NCI-H226 (cell line): ENCODE results near the gene RNF150.

Experiments used
- DNase-seq: peaks from one replicate; pipeline ENCODE4 v3.0.0-alpha.2; 2015

Gene RNF150

DNA sequence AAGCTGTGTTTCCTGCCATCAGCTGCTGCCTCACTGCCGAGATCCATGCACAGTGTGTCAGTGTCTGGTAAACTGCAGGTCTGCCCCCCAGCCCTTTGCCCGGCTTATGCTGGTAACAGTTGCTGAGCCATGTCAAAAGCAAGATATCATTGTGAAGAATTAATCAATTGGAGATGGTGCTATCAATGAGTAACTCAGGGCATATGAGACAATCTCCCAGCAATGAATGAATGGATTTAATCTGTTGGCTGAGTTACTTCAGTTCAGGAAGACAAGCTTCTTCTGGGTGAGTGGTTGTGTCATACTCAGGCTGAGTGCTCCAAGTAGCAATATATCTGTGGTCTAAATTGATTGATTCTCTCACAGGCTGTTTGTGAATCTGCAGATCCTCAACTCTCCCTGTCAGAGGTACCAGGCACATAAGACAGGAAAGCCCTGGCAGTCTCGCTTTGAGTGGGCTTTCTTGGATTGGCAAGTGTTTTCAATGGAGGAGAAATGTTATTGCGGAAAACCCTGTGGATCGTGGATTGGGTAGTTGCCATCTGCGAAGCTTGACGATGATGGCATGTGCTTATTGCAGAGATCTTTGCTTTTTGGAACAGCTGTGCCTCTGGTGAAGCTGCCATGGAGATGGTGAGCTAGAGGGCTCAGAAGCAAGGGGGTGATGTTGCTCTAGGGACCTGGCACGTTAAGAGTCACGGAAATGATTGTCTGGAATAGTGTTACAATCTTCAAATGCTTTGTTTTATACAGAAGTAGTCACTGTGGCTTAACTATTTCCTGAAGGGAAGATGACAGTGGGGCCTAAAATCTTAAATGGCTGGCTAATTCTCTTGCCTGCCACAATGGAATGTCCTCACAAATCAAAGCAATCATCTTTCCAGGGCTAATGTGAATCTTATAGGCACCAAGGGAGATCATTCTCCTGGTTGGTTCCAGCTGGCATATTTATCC, 229.5 kb downstream of the RNF150 start:
- DNase-seq: no peak

DNA sequence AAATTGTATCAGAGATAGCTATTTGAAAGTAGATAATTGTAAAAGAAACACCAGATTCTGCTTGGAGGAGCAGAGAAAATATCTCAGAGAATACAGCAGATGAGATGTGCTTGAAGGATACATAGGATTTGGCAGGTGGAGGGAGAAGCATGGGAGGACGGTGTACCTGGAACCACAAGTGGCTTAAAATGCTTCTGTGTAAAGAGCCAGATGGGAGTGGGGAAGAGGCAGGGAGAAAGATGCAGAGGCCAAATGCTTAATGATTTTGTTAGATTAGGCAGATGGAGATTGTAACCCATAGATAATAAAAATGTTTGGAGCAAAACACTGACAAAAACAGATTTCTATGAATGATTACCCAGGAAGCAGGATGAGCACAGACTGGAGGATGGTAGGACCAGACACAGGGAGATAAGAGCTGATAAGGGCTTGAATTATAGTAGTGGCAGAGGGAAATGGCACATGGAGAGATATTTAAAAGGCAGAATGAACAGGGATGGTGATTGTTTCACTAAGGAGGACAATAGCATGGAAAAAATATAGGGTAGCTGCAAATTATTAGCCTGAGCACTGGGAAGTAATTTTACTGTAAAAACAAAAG, 231.4 kb downstream of the RNF150 start:
- no peak for DNase-seq

DNA sequence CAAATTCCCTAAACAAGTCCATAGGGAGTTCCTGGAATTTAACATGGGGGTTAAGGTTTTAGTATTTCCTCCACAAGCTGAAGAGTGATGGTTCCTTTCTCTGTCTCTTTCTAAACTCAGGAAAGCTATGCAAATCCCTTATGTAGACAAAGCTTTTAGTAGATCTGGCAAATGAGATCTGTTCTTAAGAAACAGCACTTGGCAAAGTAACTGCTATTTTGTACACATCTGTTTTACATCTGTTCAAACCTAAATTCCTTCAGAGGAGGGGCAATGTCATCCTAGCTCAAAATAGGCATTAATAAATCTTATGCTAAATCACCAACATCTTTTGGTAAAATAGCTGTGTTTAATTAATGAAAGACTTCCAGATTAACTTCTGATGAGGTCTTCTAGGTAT, 239.3 kb downstream of the RNF150 start:
- no peak for DNase-seq

DNA sequence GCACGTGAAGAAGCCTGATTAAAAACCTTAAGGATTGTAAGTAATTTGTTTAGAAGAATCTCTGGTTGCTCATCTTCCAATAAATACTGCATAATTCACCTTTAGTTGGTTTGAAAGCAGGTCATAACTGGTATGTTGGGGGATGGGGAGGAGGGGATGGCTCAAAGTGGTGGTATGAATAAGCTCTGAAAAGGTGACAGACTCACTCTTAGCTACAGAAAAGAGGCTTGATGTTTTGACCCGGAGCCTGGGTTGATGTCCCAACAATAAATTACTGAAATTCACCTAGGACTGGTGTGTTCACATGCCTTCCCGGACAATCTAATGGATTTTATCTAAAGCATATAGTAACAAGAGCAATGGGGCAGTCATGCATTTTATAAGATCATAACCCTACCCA, 245.2 kb downstream of the RNF150 start:
- no peak for DNase-seq

DNA sequence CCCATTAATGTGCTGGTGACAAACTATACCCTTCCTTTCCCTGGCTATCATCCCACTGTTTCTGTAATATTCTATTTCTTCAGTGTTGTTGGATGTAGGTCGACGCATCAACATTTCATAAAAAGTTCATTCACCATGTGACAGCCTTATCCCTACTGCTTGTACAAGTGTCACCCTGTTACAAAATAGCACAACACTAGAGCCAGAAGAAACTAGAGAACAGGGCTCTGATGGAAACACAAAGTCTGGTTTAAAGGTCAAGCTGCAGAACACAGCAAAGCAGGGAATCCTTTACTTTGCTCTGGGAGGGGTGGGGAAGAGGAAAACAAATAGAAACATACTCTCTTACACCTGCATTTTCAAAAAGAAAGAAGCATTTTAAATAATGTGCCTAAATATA, 245.8 kb downstream of the RNF150 start:
- no peak for DNase-seq

DNA sequence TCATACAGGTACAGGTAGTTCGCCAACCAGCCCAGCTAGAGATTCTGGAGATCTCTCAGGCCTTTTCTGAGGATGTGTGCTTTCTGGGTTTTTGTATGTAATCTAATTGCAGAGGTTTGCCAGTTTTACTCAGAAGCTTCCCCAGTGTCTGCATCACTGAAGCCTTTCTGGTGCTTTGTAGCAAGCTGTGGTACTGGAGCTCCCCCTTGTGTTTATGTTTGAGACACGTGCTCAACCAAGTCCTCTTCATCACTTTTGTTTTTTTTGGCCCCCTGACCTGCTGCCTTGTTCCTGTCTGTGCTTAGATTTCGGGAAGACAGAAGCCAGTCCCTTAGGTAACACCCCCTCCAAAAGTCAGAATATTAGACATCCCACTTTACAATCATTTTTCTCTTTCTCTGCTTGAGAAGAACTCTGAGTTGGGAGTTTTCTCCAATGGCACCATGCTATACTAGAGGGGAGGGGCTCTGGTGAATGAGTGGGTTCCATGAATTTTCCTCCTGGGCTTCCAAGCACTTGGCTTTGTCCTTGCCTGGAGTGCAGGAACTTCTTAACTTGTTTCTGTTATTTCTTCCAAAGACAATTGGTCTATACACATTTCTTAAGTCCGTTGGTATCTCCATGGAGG, 248.7 kb downstream of the RNF150 start:
- DNase-seq: peak; percentile 3

DNA sequence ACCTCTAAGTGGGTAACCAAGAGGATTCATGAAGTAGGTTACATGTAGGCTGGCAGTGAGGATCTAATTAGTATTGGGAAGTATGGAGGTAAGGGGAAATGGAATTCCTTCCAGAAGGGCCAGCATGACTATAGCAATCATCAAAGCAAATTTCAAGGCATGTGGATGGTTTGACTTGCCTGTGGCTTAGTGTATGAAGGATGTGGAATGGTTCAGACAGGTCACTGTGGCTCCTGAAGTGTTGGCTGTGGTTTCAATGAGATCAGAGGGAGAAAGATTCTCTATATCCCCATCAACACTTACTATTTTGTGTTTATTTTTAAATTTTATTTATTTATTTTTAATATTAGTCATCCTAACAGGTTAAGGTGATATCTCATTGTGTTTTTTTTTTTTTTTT, 255.5 kb downstream of the RNF150 start:
- peak; percentile 10 for DNase-seq

DNA sequence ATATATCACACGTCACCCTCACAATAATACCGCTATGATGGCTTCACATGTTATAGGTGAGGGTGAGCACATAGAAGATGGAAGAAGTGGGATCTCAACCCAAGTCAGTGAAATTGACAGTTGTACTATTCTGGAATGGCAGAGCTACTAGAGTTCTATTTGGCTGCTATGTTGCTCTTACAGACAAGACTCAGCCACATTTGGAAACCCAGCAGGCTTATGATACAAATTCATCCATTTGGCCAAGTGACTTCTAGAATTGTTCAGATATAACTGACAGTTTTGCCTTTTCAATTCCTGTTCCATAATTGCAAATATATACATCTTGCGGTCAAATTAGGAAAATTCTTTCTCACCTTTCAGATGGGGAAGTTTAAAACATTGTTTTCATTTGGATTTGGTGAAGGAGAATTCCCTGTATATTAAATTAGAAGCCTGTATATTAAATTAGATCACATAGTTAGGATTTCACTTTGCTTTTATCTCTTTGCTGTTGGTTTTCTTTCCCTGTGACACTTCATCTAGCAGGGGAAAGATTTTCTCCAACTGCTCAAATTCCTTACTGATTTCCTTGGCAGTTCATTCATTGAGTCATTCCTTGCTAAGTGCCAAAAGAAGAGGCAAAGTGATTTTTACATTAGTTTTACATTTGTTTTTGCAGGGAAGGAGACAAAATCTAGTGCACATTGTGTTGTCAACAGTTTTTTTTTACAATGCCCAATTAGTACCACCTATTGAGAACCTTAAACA, 256.5 kb downstream of the RNF150 start:
- peak; percentile 32 for DNase-seq

DNA sequence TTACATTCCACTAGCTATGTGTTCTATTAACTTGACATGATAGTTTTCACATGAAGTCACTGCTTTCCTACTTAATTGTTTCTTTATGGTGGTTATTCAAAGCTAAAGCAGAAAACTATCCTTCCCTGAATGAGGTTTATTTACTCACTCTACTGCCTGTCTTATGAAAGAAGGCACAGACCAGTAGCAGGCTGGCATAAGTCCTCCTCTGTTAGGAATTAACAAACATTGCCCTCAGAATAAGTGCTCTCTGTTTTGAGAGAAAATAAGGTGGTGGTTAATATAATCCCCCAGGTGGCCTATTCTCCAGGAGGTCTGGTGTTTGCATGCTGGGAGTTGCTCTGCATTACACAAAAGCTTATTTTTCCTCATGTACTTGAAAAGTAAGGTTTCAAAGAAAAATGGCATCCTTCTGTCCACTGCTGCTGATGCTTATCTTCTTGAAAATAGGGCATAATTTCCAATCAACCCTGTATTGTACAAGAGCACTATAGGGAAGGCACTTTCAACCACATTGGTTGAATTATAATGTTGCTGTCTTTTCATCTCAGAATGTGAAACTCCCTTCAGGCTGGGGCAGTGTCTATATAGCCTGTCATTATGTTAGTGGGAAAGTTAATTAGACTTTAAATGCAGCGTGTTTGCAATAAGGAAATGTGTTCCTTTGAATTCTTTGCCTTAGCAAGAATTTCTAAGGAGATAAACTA, 257.4 kb downstream of the RNF150 start:
- no peak for DNase-seq

DNA sequence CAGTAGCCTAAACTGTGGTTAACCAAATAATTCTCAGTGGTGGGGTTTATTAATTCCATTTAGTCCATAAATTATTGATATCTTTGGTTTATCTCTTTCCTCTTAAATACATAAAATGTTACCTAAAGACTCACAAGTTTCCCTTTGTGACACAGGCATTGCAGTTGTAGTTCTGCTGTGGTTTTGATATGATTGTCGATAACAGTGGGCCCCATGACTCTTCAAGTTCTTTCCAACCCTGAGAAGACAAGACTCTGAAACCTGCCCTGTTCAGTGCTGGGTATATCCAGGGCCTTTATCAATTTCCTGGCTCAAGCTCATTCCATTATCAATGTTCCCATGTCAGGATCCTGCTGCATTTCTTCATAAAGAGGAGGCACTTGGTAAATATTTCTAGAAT, 259.2 kb downstream of the RNF150 start:
- DNase-seq: no peak

DNA sequence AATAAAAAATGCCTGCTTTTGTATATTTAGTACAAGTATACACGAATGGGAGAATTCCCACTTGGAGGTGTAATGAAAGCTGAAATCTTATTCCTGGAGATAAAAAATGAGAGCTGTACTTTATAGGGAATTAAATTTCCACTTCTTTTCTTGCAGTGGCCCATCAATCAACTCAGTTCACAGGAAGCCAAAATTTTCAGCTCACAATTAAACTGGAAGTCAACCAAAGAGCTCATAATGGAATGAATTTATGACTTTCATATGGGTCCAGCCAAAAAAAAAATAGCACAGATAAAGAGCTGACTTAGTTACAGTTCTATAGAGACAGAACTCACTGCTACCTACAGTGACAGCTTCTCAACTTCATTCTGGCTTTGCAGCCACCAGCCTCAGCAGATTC, 261.9 kb downstream of the RNF150 start:
- DNase-seq: no peak

DNA sequence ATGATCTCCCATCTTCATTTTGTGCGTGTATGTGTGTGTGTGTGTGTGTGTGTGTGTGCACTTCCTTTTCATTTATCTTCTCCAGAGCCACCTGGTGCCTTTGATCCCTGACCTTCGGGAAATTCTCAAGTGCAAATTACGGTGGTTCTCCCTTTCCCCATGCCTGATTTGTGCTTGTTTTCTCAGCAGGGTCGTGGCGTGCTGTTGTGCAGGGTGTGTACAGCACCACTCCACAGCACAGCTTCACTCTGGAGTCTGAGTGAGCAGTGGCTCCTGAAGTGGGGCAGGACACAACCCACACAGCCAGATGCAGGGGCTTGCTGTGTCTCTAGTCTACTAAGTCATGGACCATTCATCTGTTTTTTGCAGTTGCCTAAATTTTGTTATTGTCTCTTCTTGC, 262.8 kb downstream of the RNF150 start:
- no peak for DNase-seq

DNA sequence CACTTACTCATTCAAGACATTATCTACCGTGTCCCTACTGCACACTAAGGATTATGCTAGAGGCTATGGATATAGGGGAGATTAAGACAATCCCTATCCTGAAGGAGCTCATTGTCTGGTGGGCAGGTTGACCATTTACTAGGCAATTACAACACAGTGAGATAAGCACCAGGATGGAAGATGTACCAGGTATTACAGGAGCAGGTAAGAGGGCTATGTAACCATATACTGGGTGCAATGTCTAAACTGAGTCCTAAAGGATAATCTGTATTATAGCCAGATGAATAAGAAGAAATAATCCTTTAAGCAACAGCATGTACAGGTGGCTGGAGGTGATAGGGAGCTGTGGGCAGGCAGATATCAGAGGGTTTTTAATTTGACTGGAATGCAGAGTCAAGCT, 263.8 kb downstream of the RNF150 start:
- no peak for DNase-seq

DNA sequence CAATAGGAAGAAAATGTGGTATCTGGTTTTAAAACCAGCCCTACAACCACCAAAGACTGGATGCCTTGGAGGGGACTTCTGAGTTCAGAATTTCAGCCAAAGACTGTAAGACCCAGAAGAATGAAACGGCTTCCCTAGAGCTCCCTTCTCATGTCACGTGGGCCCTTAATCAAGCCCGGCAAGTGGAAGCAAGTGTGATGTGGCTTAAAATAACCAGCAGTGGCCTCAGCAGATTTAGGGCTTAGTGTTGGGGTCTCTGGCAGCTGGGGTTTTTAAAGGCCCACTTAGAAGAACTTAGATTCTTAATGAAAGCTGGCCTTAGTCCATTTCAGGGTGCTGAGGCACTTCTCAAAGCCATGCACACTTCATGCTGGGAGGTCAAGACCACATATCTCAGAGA, 265.9 kb downstream of the RNF150 start:
- DNase-seq: no peak

DNA sequence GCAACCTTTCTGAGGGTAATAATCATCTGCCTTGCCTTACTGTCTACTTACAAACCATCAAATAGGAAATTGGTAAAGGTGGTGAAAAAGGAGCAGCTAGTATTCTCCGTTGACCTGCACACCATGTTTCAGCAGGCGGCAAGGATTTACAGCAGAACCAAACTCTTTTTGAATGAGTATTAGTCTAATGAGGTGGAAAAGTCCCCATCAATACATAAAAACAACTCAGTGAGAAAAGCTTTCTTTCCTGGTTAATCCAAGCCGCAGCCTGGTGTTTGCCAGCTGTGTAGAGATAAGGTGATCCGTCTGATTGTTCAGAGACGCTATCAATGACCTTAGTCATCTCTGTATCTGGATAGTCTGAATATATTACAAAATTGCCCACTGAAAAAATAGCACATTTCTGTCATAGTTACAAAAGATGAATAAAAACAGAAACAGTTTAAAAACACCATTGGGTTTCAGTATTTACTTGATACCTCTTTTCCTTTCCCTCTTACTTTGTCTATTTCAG, 266.7 kb downstream of the RNF150 start:
- DNase-seq: no peak

DNA sequence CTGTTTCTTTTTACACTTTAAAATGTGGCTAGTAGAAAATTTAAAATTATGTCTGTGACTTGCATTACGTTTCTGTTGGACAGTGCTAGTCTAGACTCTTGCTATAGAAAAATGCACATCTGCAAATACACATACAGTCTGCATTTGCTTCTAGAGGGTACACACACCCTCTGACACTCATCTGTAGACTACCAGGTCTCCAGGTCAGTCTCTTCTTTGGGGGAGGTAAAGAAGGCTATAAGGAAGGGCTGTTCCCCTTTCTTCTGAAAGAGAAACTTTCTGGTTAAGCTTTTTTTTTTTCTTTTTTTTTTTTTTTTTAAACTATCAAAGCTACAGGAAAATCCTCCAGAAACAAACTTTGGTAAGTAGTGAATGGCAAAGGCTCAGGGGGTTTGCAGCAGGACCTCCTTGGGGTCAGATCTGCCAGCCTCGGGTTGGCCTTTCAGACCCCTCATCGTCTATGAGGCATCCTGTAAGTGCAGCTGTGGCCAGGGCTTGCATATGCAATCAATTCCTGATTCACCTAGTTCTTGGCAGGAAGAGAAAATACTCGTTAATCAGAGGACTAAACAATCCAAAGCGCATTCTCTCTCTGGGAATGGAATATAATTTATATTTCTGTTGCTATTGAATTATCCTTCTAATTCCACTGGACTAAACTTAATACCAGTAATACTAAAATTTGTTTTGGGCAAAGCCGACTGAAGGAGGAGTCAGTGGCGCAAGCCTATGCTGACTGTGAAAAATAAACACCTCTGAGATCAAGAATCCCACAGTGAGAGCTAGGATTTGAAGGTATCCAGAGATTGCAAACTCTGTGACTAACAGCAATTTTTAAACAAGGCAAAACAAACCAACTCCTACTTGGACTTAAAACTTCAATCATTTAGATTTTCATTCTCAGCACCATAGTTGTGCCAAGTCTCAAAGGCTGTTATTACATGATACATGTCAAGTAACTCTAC, 267.7 kb downstream of the RNF150 start:
- no peak for DNase-seq

DNA sequence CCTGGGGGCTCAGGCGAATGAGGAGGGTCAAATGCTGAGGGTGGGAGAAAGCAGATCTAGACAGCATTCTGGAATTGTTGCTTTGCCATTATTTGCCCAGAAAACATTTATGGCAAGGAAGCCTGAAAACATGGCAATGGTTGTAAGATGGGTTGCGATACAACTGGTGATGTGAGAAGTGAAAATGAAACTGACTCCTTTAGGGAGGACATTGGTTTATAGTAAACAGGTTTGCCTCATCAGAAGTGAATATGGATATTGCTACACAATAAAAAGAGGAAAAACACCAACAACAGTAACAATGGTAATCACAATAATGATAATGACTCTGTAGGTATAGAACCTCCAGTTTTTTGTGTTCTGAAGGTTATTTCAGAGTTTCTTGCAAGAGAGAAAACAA, 270.1 kb downstream of the RNF150 start:
- DNase-seq: no peak

DNA sequence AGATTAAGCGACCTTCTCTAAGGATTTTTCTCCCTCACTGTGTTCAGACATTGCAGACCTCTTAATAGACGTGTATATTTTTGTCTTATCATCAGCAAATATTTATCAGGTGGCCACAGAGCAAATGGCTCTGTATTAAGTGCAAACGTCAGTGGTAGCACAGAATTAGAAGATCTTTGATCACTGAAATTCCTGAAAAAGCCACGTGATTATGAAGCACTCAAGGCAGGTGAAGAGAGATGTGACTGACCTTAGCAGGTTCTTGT, 271.2 kb downstream of the RNF150 start:
- no peak for DNase-seq

DNA sequence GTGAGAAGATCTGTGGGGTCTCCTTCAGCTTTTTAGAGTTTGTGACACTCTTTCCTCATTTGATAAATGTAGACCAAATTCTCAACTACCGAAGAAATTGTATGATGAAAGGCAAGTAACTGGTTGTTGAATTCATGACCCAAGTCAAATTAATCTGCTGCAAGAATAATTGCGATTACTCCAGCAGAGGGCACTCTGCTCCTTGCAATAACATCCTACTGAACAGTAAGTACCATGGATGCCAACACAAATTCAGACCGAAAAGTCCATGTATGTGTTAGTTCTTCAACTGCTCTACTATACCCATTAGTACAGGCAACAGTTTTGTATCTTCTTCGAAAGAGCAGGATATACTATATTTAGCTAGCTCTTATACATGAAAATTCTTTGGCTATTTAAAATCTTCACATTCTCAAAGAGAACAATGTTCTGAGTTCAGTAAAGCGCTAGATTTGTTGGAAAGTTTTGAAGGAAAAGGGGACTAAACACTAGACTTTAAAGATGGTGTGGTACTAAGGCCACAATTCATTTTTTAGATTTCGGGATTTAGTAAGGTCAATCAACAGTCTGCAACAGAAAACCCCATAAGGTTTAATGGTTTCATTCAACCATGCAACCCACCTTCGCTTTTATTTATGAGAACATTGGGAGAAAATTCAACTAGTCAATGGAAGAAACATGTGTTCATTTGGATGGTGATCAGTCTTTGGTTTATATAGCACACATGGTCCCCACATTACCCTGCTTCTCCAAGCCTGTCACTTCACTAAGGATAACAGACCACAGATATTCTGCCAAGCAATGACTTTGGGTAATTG, 271.7 kb downstream of the RNF150 start:
- no peak for DNase-seq

DNA sequence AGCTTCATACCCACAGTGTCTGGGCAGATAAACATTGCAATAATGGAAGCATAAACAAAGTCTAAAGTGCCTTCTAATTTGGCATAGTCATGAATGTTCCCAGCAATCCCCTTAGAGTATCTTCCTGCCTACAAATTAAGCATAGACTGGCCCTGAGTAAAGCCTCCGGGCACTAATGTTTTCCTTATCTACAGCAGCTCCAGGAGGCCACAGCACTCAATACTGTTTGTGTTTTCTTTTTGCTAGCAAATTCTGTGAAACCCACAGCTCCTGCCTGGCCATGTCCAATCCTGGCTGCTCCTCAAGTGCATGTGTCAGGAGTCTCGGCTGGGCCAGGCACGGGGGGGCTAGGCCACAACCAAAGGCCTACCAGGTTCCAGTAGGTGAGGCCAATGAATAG, 274.4 kb downstream of the RNF150 start:
- DNase-seq: no peak

DNA sequence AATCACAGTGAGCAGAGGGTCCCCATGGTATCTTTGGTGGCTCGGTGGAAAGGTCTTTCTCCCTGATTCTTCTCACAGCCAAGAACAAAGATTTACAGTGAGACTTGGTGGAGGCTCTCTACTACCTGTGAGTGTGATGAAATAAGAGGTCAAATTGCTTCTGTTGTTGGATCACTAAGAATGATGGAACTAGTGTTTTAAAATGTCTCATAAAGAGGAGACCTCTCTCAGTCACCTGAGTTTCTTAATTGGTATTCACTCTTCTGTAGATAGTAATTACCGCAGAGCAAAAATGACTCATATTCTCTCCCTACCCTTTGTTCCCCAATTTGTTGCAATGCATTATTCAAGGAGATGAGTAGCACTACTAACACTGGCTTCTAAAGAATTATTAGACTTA, 276.2 kb downstream of the RNF150 start:
- no peak for DNase-seq
